Neural crest cell (in vitro differentiated cells): Measurements from ENCODE around the gene CNIH3. TPM values are rescaled to one million over a fixed set of nuclear protein-coding genes. Genes with fewer than 3 reads are reported as not detected.

Experiments
- DNase-seq: peaks from one replicate; pipeline ENCODE4 v3.0.0; 2021; ENCODE audit warnings: low read depth, mixed read lengths, low spot score
- H3K27ac Mint-ChIP-seq: one replicate; pipeline ENCODE4 v1.8.0; 2021; ENCODE audit warnings: mild to moderate bottlenecking, mixed read lengths; ENCODE audit not compliant: unreplicated experiment
- H3K27me3 Mint-ChIP-seq: 2 replicates; pipeline ENCODE4 v1.8.0; 2021; ENCODE audit warnings: low read depth, mild to moderate bottlenecking, mixed read lengths
- H3K36me3 Mint-ChIP-seq: 2 replicates; pipeline ENCODE4 v1.8.0; 2021; ENCODE audit warnings: low read depth, mild to moderate bottlenecking, mixed read lengths
- H3K4me1 Mint-ChIP-seq: 2 replicates; pipeline ENCODE4 v1.8.0; 2021; ENCODE audit warnings: mixed read lengths
- H3K4me3 Mint-ChIP-seq: one replicate; pipeline ENCODE4 v1.8.0; 2021; ENCODE audit warnings: mild to moderate bottlenecking, mixed read lengths
- H3K9me3 Mint-ChIP-seq: 2 replicates; pipeline ENCODE4 v1.8.0; 2021; ENCODE audit warnings: mixed read lengths
- CTCF ChIP-seq: fragments of 200-600 bp; sonication (generic); conservative IDR thresholded peaks from 2 replicates; pipeline ENCODE4 v1.5.0; 2021; ENCODE audit warnings: antibody characterized with exemption, mild to moderate bottlenecking
- total RNA-seq: library from RNA; stranded (reverse); gene quantifications from 2 replicates; pipeline ENCODE4 v1.2.1, GENCODE V29; 2021

CNIH3 gene
- total RNA-seq, 1 donor from 2014 or later: 3.8 TPM

- H3K27me3 Mint-ChIP-seq: no peaks in the 10 kb centered on the region
- no peaks in the 10 kb centered on the region for H3K36me3 Mint-ChIP-seq
- no peaks in the 10 kb centered on the region for H3K9me3 Mint-ChIP-seq
- H3K4me3 Mint-ChIP-seq: no peak overlapping the region
- no peak overlapping the region for H3K27ac Mint-ChIP-seq
- H3K4me1 Mint-ChIP-seq: peaks cover 9% of the 10 kb centered on the region
- no peak for TF ChIP-seq CTCF
- no peak for DNase-seq
Measured at GRCh38 chr1:224668984-224669383, 52.9 kb downstream of the CNIH3 start.

GRCh38 chr1:224669403-224669802, 53.3 kb downstream of the CNIH3 start:
- H3K4me3 Mint-ChIP-seq: no peak overlapping the region
- H3K27ac Mint-ChIP-seq: no peak overlapping the region

GRCh38 chr1:224670506-224670905, 54.4 kb downstream of the CNIH3 start:
- no peak for TF ChIP-seq CTCF
- no peak overlapping the region for H3K4me3 Mint-ChIP-seq
- H3K27ac Mint-ChIP-seq: no peak overlapping the region
- no peaks in the 10 kb centered on the region for H3K36me3 Mint-ChIP-seq
- no peak for DNase-seq
- no peaks in the 10 kb centered on the region for H3K27me3 Mint-ChIP-seq
- peaks cover 9% of the 10 kb centered on the region for H3K4me1 Mint-ChIP-seq
- H3K9me3 Mint-ChIP-seq: no peaks in the 10 kb centered on the region

More at GRCh38 chr1:224669403-224669802, 53.3 kb downstream of the CNIH3 start:
- H3K4me1 Mint-ChIP-seq: peaks cover 9% of the 10 kb centered on the region
- no peak for DNase-seq
- H3K36me3 Mint-ChIP-seq: no peaks in the 10 kb centered on the region
- no peak for TF ChIP-seq CTCF
- no peaks in the 10 kb centered on the region for H3K9me3 Mint-ChIP-seq
- no peaks in the 10 kb centered on the region for H3K27me3 Mint-ChIP-seq

- Mint-ChIP-seq H3K9me3 (no peaks in the 10 kb centered on the region), H3K36me3 (no peaks in the 10 kb centered on the region), H3K27me3 (no peaks in the 10 kb centered on the region), H3K27ac (no peak overlapping the region), H3K4me1 (peaks cover 9% of the 10 kb centered on the region), H3K4me3 (no peak overlapping the region)
- DNase-seq: no peak
- no peak for TF ChIP-seq CTCF
Measured at GRCh38 chr1:224671076-224671475, 55.0 kb downstream of the CNIH3 start.

- no peak for DNase-seq
- no peak for TF ChIP-seq CTCF
- Mint-ChIP-seq H3K9me3 (no peaks in the 10 kb centered on the region), H3K36me3 (no peaks in the 10 kb centered on the region), H3K27ac (no peak overlapping the region), H3K4me3 (no peak overlapping the region), H3K27me3 (no peaks in the 10 kb centered on the region), H3K4me1 (peaks cover 14% of the 10 kb centered on the region)
Measured at GRCh38 chr1:224673141-224673540, 57.0 kb downstream of the CNIH3 start.

GRCh38 chr1:224675590-224675989, 59.5 kb downstream of the CNIH3 start:
- H3K27ac Mint-ChIP-seq: no peak overlapping the region
- H3K9me3 Mint-ChIP-seq: no peaks in the 10 kb centered on the region
- no peak for TF ChIP-seq CTCF
- H3K4me1 Mint-ChIP-seq: peaks cover 10% of the 10 kb centered on the region
- no peaks in the 10 kb centered on the region for H3K27me3 Mint-ChIP-seq
- H3K36me3 Mint-ChIP-seq: no peaks in the 10 kb centered on the region
- H3K4me3 Mint-ChIP-seq: no peak overlapping the region
- no peak for DNase-seq
